Measurements from ENCODE around the gene NSFL1C. TPM values are rescaled to one million over a fixed set of nuclear protein-coding genes. Genes with fewer than 3 reads are reported as not detected.

NSFL1C gene
- total and polyA plus RNA-seq, 9 of the 15 experiments (the other 6 are each of a cell fraction or from before 2014, with no cell fraction given), result 20.8 to 119 (median 47.0) TPM

GRCh38 chr20:1469925-1470571, 3.4 kb upstream of the NSFL1C start (continued):
- TF ChIP-seq TFAP4 (CRISPR knock-in tag; IDR thresholded peaks at IDR 0.05; ENCODE audit: borderline replicate concordance), result peak; percentile 38; the same call in 1 of the 2 replicates
- TF ChIP-seq CREM (IDR thresholded peaks at IDR 0.05; ENCODE audit: low read depth), result 0 out of 2 replicates have a peak, but pooled peaks have one; percentile 5
- TF ChIP-seq TEAD1 (CRISPR knock-in tag; IDR thresholded peaks at IDR 0.05), result no peak
- peak; percentile 21; the same call in 1 of the 2 replicates for TF ChIP-seq ATF7 (IDR thresholded peaks at IDR 0.05)
- TF ChIP-seq L3MBTL2 (IDR thresholded peaks at IDR 0.05), result peak; percentile 37; the same call in 1 of the 2 replicates
- TF ChIP-seq ZNF696 (CRISPR knock-in tag; conservative IDR thresholded peaks at IDR 0.05), result no peak
- TF ChIP-seq ZFX (CRISPR knock-in tag; IDR thresholded peaks at IDR 0.05), result 0 out of 2 replicates have a peak, but pooled peaks have one; percentile 32
- no peak for TF ChIP-seq ZNF589 (CRISPR knock-in tag; IDR thresholded peaks at IDR 0.05; ENCODE audit: low read depth)
- TF ChIP-seq ZNF165 (CRISPR knock-in tag; IDR thresholded peaks at IDR 0.05; ENCODE audit: borderline replicate concordance), result no peak
- TF ChIP-seq ARHGAP35 (IDR thresholded peaks at IDR 0.05; ENCODE audit: partially characterized antibody), result no peak
- TF ChIP-seq ZBTB40 (IDR thresholded peaks at IDR 0.05), result no peak
- TF ChIP-seq ZBTB40 (CRISPR knock-in tag; IDR thresholded peaks at IDR 0.05), result no peak
- TF ChIP-seq ZBTB49 (CRISPR knock-in tag; IDR thresholded peaks at IDR 0.05; ENCODE audit: borderline replicate concordance), result no peak
